K562 (cell line): ENCODE results near the gene FGF21. TPM values are rescaled to one million over a fixed set of nuclear protein-coding genes. Genes with fewer than 3 reads are reported as not detected.

Experiments
- ATF7 ChIP-seq: fragments of 450-650 bp; IDR thresholded peaks from 2 replicates; pipeline ENCODE4 v1.7.1; 2014; ENCODE audit warnings: mild to moderate bottlenecking, moderate library complexity
- BMI1 ChIP-seq: fragments of 150-350 bp; IDR thresholded peaks from 2 replicates; pipeline ENCODE4 v1.6.1; 2014; ENCODE audit warnings: low read length
- CBX2 ChIP-seq: fragments of 200-600 bp; sonication (generic); IDR thresholded peaks from one replicate; pipeline ENCODE4 v1.6.1; 2012; ENCODE audit warnings: mild to moderate bottlenecking, low read length, inconsistent platforms; ENCODE audit not compliant: insufficient read depth, poor library complexity, severe bottlenecking
- CCNT2 ChIP-seq: IDR thresholded peaks from 2 replicates; pipeline ENCODE4 v1.6.1; 2011; ENCODE audit warnings: borderline replicate concordance, low read depth, mild to moderate bottlenecking, moderate library complexity, mixed read lengths, low read length; ENCODE audit not compliant: insufficient read length; ENCODE audit errors: extremely low read depth
- FOXJ2 ChIP-seq: fragments of 200-800 bp; sonication (Bioruptor generic); IDR thresholded peaks from 2 replicates; pipeline ENCODE4 v1.6.1; 2016; ENCODE audit warnings: missing genetic modification characterization, missing compliant biosample characterization
- FOXJ3 ChIP-seq: sonication (generic); formaldehyde crosslinking; IDR thresholded peaks from 2 replicates; pipeline ENCODE4 v1.4.0; 2020; ENCODE audit warnings: mild to moderate bottlenecking, missing genetic modification reagents
- FOXP4 ChIP-seq: sonication (generic); formaldehyde crosslinking; IDR thresholded peaks from 2 replicates; pipeline ENCODE4 v1.8.0; 2022; ENCODE audit warnings: mild to moderate bottlenecking, missing genetic modification reagents, borderline replicate concordance
- IRF1 ChIP-seq: sonication (generic); formaldehyde crosslinking; IDR thresholded peaks from 2 replicates; pipeline ENCODE4 v1.8.0; 2022; ENCODE audit warnings: missing genetic modification reagents, mild to moderate bottlenecking, borderline replicate concordance
- KLF1 ChIP-seq: fragments of 450-650 bp; IDR thresholded peaks from 2 replicates; pipeline ENCODE4 v1.6.1; 2016; ENCODE audit warnings: missing genetic modification characterization, missing compliant biosample characterization
- KLF10 ChIP-seq: fragments of 250-450 bp; sonication (Bioruptor Pico); IDR thresholded peaks from 2 replicates; pipeline ENCODE4 v1.6.1; 2021; ENCODE audit warnings: matching md5 sums
- MEIS2 ChIP-seq: fragments of 450-650 bp; IDR thresholded peaks from 2 replicates; pipeline ENCODE4 v1.6.1; 2014; ENCODE audit warnings: mild to moderate bottlenecking; ENCODE audit not compliant: partially characterized antibody
- NCOA6 ChIP-seq: fragments of 450-650 bp; IDR thresholded peaks from 2 replicates; pipeline ENCODE4 v1.6.1; 2017; ENCODE audit warnings: mild to moderate bottlenecking
- PKNOX1 ChIP-seq: fragments of 450-650 bp; IDR thresholded peaks from 2 replicates; pipeline ENCODE4 v1.6.1; 2016
- PML ChIP-seq: IDR thresholded peaks from 2 replicates; pipeline ENCODE4 v1.6.1; 2012; ENCODE audit warnings: low read length, inconsistent platforms
- PRPF4 ChIP-seq: fragments of 200-400 bp; formaldehyde crosslinking; IDR thresholded peaks from one replicate; pipeline ENCODE4 v1.6.1; 2017; ENCODE audit warnings: low read length, low read depth, mild to moderate bottlenecking; ENCODE audit not compliant: insufficient read depth, poor library complexity, severe bottlenecking
- RBM39 ChIP-seq: fragments of 200-400 bp; formaldehyde crosslinking; optimal IDR thresholded peaks from 2 replicates; pipeline ENCODE3; 2018; ENCODE audit warnings: low read depth, low read length
- SRF ChIP-seq, 2 experiments: fragments of 250-450, 450-650 bp in 1 of 2; sonication (Bioruptor Pico) in 1 of 2; sonication (generic) in 1 of 2; formaldehyde crosslinking; IDR thresholded peaks; 2 replicates each; pipeline versions ENCODE4 v1.5.0 to v1.5.1; 2020 to 2022; ENCODE audit warnings: mild to moderate bottlenecking in 1 of 2, missing genetic modification reagents in 1 of 2
- TAF1 ChIP-seq: IDR thresholded peaks from 2 replicates; pipeline ENCODE4 v1.6.1; 2011; ENCODE audit warnings: mild to moderate bottlenecking, low read length, moderate library complexity; ENCODE audit not compliant: insufficient read depth, control insufficient read depth, severe bottlenecking; ENCODE audit errors: extremely low read depth
- TARDBP ChIP-seq: fragments of 450-650 bp; IDR thresholded peaks from 2 replicates; pipeline ENCODE4 v1.6.1; 2016
- TCF7L2 ChIP-seq: fragments of 150-350 bp; IDR thresholded peaks from 2 replicates; pipeline ENCODE4 v1.6.1; 2016; ENCODE audit warnings: low read depth, mild to moderate bottlenecking, low read length, moderate library complexity
- ZFP30 ChIP-seq: fragments of 250-450 bp; sonication (Bioruptor Pico); IDR thresholded peaks from 2 replicates; pipeline ENCODE4 v1.8.0; 2022; ENCODE audit warnings: moderate library complexity, mild to moderate bottlenecking, inconsistent platforms, borderline replicate concordance
- ZFX ChIP-seq: sonication (generic); formaldehyde crosslinking; IDR thresholded peaks from 2 replicates; pipeline ENCODE4 v1.8.0; 2022; ENCODE audit warnings: mild to moderate bottlenecking, missing genetic modification reagents, moderate library complexity
- ZNF24 ChIP-seq: fragments of 450-650 bp; IDR thresholded peaks from 2 replicates; pipeline ENCODE4 v1.6.1; 2016
- ZNF445 ChIP-seq: fragments of 250-450 bp; sonication (Bioruptor Pico); IDR thresholded peaks from 2 replicates; pipeline ENCODE4 v1.4.0; 2020; ENCODE audit warnings: low read depth, mild to moderate bottlenecking, moderate library complexity
- ZNF584 ChIP-seq: fragments of 200-800 bp; sonication (Bioruptor generic); IDR thresholded peaks from 2 replicates; pipeline ENCODE4 v1.6.1; 2016; ENCODE audit warnings: low read depth, mild to moderate bottlenecking, missing genetic modification characterization, missing compliant biosample characterization
- ZNF644 ChIP-seq: fragments of 200-800 bp; sonication (Bioruptor generic); IDR thresholded peaks from 2 replicates; pipeline ENCODE4 v1.6.1; 2016; ENCODE audit warnings: low read depth, missing genetic modification characterization, missing compliant biosample characterization
- polyA plus RNA-seq, 8 experiments: library from polyadenylated mRNA; depleted of rRNA in 4 of 8; stranded (reverse) in 5 of 8; unstranded in 3 of 8; fragments of >200 nt; fragmentation: Nextera tagmentation in 2 of 8; fragmentation: Illumina TruSeq in 1 of 8; extraction: Ambion mirVana in 2 of 8; extraction: Trizol in 1 of 8; gene quantifications; 2 replicates each; pipeline versions ENCODE4 v1.2.1 to v1.2.3, GENCODE V29; 2011 to 2014; ENCODE audit warnings: inconsistent platforms in 1 of 8, missing spikeins in 1 of 8
- total RNA-seq, 7 experiments: library from RNA; depleted of rRNA in 6 of 7; stranded (reverse); fragments of >200 nt in 6 of 7; fragmentation: Illumina TruSeq in 2 of 7; extraction: Trizol in 2 of 7; gene quantifications; 2 replicates each; pipeline versions ENCODE4 v1.2.1 to v1.2.3, GENCODE V29; 2011 to 2021; ENCODE audit warnings: low replicate concordance in 1 of 7

FGF21 gene
- total and polyA plus RNA-seq, 9 of the 15 experiments (the other 6 are each of a cell fraction or from before 2014, with no cell fraction given) = 0.04 to 0.77 (median 0.09) TPM; not detected in 6

- TF ChIP-seq ZFP30 = no peak
- peak; percentile 85 for TF ChIP-seq ATF7
- no peak for TF ChIP-seq ZNF445 (CRISPR knock-in tag)
- peak in 1 of 2 experiments; percentile 80; a peak in 1 of 4 replicates for TF ChIP-seq SRF (CRISPR knock-in tag; IDR thresholded peaks at IDR 0.05)
- no peak for TF ChIP-seq BMI1
- no peak for TF ChIP-seq CBX2
- TF ChIP-seq IRF1 (CRISPR knock-in tag) = no peak
- TF ChIP-seq KLF10 (CRISPR knock-in tag) = no peak
- peak; percentile 96 for TF ChIP-seq MEIS2
- TF ChIP-seq TARDBP = no peak
- TF ChIP-seq PRPF4 = no peak
- TF ChIP-seq PML = no peak
- TF ChIP-seq KLF1 = peak; percentile 73; the same call in 1 of the 2 replicates
- TF ChIP-seq RBM39 = no peak
- peak; percentile 95 for TF ChIP-seq PKNOX1
- no peak for TF ChIP-seq ZNF584
- TF ChIP-seq CCNT2 = no peak
- TF ChIP-seq TCF7L2 = peak; percentile 51; the same call in 1 of the 2 replicates
- TF ChIP-seq TAF1 = no peak
- no peak for TF ChIP-seq NCOA6
- peak; percentile 63; the same call in 1 of the 2 replicates for TF ChIP-seq ZNF644 (tag)
- peak; percentile 78 for TF ChIP-seq ZFX (CRISPR knock-in tag)
- no peak; the same call in 1 of the 2 replicates for TF ChIP-seq FOXJ2 (tag)
- TF ChIP-seq ZNF24 = no peak
- peak; percentile 49; the same call in 1 of the 2 replicates for TF ChIP-seq FOXP4 (CRISPR knock-in tag)
- TF ChIP-seq FOXJ3 (CRISPR knock-in tag) = no peak
These were observed 25.5 kb downstream of the FGF21 start (continued) for GRCh38 chr19:48780631-48781391.
